HPDE6-E6E7 (cell line): ENCODE measurements around the gene CKLF.
"Not testable (repeated sequence)": the region's sequence is repeated elsewhere in the genome, so short reads cannot be mapped to it uniquely, and the experiment has no call there.

Experiments used
- DNase-seq: peaks from one replicate; pipeline ENCODE4 v3.0.0; 2011; ENCODE audit warnings: missing footprints; ENCODE audit errors: extremely low spot score

Gene CKLF

GRCh38 chr16:66542396-66542795, 10.0 kb upstream of the CKLF start:
- no peak for DNase-seq

GRCh38 chr16:66543541-66543940, 8.8 kb upstream of the CKLF start:
- no peak for DNase-seq

- DNase-seq = no peak
These were observed 8.2 kb upstream of the CKLF start for GRCh38 chr16:66544016-66544757.

- DNase-seq = no peak
These were observed 5.0 kb upstream of the CKLF start for GRCh38 chr16:66547101-66547989.

- no peak for DNase-seq
These were observed 4.3 kb upstream of the CKLF start for GRCh38 chr16:66548068-66548467.

GRCh38 chr16:66548868-66549267, 3.5 kb upstream of the CKLF start:
- DNase-seq = no peak

- DNase-seq = peak; percentile 70
These were observed 2.9 kb upstream of the CKLF start, which contains the start of gene TK2 for GRCh38 chr16:66549284-66550131. Gene TK2 (minus strand): TSS chr16:66550122. CDS start chr16:66550061, 61 bp downstream.

- peak; percentile 49 for DNase-seq
These were observed 1.0 kb upstream of the CKLF start for GRCh38 chr16:66551348-66551759.

- peak; percentile 33 for DNase-seq
These were observed 539 bp upstream of the CKLF start for GRCh38 chr16:66551788-66552285.

- DNase-seq = no peak
These were observed 847 bp downstream of the CKLF start for GRCh38 chr16:66553223-66553622.

GRCh38 chr16:66554021-66554420, 1.6 kb downstream of the CKLF start:
- DNase-seq = no peak

GRCh38 chr16:66554495-66554894, 2.1 kb downstream of the CKLF start:
- no peak for DNase-seq

- DNase-seq = no peak
These were observed 7.7 kb downstream of the CKLF start for GRCh38 chr16:66560107-66560506.

GRCh38 chr16:66561381-66562080, 9.2 kb downstream of the CKLF start:
- no peak for DNase-seq

- DNase-seq = no peak
These were observed 10.0 kb downstream of the CKLF start for GRCh38 chr16:66562409-66562808.

- DNase-seq = no peak
These were observed 10.6 kb downstream of the CKLF start for GRCh38 chr16:66562986-66563385.

- no peak for DNase-seq
These were observed 11.4 kb downstream of the CKLF start for GRCh38 chr16:66563574-66564334.

GRCh38 chr16:66566051-66566901, 13.9 kb downstream of the CKLF start, which contains the start of gene CMTM1:
Gene CMTM1 (plus strand): TSS chr16:66566439. CDS start chr16:66566514, 75 bp downstream.
- DNase-seq = no peak

GRCh38 chr16:66567270-66567669, 14.9 kb downstream of the CKLF start:
- not testable (repeated sequence) for DNase-seq
